Choroid plexus epithelial cell (primary cell): ENCODE data around the gene RPL28.
"Not testable (repeated sequence)": the region's sequence is repeated elsewhere in the genome, so short reads cannot be mapped to it uniquely, and the experiment has no call there.

ENCODE experiments used
- DNase-seq: peaks from one replicate; pipeline ENCODE4 v3.0.0-alpha.2; 2010; ENCODE audit warnings: low read depth
- H3K4me3 ChIP-seq: 2 replicates; pipeline ENCODE4 v1.5.1; 2011; ENCODE audit warnings: low read depth, mild to moderate bottlenecking, control low read depth, low read length, moderate library complexity
- CTCF ChIP-seq: conservative IDR thresholded peaks from 2 replicates; pipeline ENCODE4 v1.5.1; 2011; ENCODE audit warnings: low read depth, mild to moderate bottlenecking, control low read depth, inconsistent platforms, low read length, moderate library complexity

The RPL28 gene

GRCh38 chr19:55443045-55443823, 57.5 kb downstream of the RPL28 start, which contains the start of gene SHISA7:
Gene SHISA7 (minus strand): TSS chr19:55443300. CDS start chr19:55442863, 437 bp downstream.
- no peak within 1 kb of the TSS for H3K4me3 ChIP-seq
- no peak for DNase-seq
- TF ChIP-seq CTCF: no peak

- no peak for DNase-seq
- no peak overlapping the region for H3K4me3 ChIP-seq
- TF ChIP-seq CTCF: no peak
Measured at GRCh38 chr19:55443824-55444480, 58.2 kb downstream of the RPL28 start.

GRCh38 chr19:55444646-55445045, 58.9 kb downstream of the RPL28 start:
- TF ChIP-seq CTCF: no peak
- no peak overlapping the region for H3K4me3 ChIP-seq
- DNase-seq: no peak

- DNase-seq: no peak
- TF ChIP-seq CTCF: no peak
- no peak overlapping the region for H3K4me3 ChIP-seq
Measured at GRCh38 chr19:55446060-55446459, 60.3 kb downstream of the RPL28 start.

GRCh38 chr19:55447421-55448174, 61.9 kb downstream of the RPL28 start:
- TF ChIP-seq CTCF: no peak
- DNase-seq: no peak
- H3K4me3 ChIP-seq: no peak overlapping the region

- H3K4me3 ChIP-seq, DNase-seq: not testable (repeated sequence)
Measured at GRCh38 chr19:55448175-55448490, 62.4 kb downstream of the RPL28 start.

DNA sequence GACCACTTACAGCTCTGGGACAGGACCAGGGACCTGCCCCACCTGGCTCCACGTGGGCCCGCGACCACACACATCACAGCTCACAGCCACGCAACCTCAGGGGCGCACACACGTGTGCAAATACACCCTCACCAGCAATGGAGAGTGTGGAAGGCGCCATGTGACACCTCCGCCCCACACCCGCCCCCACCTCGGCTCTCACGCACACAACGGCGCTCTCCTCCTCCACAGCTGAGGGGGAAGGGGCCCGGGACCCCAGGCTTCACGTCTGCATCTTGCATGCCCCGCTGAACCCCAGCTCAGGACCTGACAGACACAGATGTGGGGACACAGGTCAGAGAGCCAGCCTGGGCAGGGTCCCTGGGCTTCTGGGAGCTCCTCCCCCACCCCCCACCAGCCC, 63.7 kb downstream of the RPL28 start:
- no peak for TF ChIP-seq CTCF
- DNase-seq: no peak
- H3K4me3 ChIP-seq: no peak overlapping the region
